ENCODE measurements around the gene MRPL21.
"Not testable (repeated sequence)": the region's sequence is repeated elsewhere in the genome, so short reads cannot be mapped to it uniquely, and the experiment has no call there.

Gene MRPL21

GRCh38 chr11:68863553-68864265 lies 39.9 kb downstream of the MRPL21 start:
- no peak for FAIRE-seq

- no peak for FAIRE-seq
Measured at GRCh38 chr11:68862421-68862820, 41.2 kb downstream of the MRPL21 start.

- no peak for FAIRE-seq
Measured at GRCh38 chr11:68859123-68859522, 44.5 kb downstream of the MRPL21 start.

GRCh38 chr11:68857037-68857586 lies 46.5 kb downstream of the MRPL21 start:
- no peak for FAIRE-seq

GRCh38 chr11:68856425-68857030 lies 47.1 kb downstream of the MRPL21 start:
- FAIRE-seq, result not testable (repeated sequence)

GRCh38 chr11:68855205-68855981 lies 48.2 kb downstream of the MRPL21 start:
- FAIRE-seq, result no peak

GRCh38 chr11:68854273-68854958 lies 49.2 kb downstream of the MRPL21 start:
- FAIRE-seq, result no peak

- no peak for FAIRE-seq
Measured at GRCh38 chr11:68852628-68853027, 51.0 kb downstream of the MRPL21 start.

GRCh38 chr11:68848429-68848828 lies 55.2 kb downstream of the MRPL21 start:
- FAIRE-seq, result no peak

- no peak for FAIRE-seq
Measured at GRCh38 chr11:68847395-68847794, 56.2 kb downstream of the MRPL21 start.

- no peak for FAIRE-seq
Measured at GRCh38 chr11:68845351-68846002, 58.2 kb downstream of the MRPL21 start.

GRCh38 chr11:68844801-68845200 lies 58.8 kb downstream of the MRPL21 start:
- no peak for FAIRE-seq

- FAIRE-seq, result no peak
Measured at GRCh38 chr11:68844376-68844775, 59.3 kb downstream of the MRPL21 start.

- no peak for FAIRE-seq
Measured at GRCh38 chr11:68843703-68844312, 59.8 kb downstream of the MRPL21 start.

GRCh38 chr11:68843052-68843561 lies 60.5 kb downstream of the MRPL21 start:
- FAIRE-seq, result no peak

- FAIRE-seq, result no peak
Measured at GRCh38 chr11:68842427-68843051, 61.1 kb downstream of the MRPL21 start.

GRCh38 chr11:68841718-68842426 lies 61.8 kb downstream of the MRPL21 start, which contains the start of gene CPT1A:
Gene CPT1A, minus strand, starts transcription at chr11:68841916. Its CDS starts 26,442 bp downstream, at chr11:68815474.
- no peak for FAIRE-seq
